Subcutaneous abdominal adipose tissue (tissue), 5 donors: ENCODE data around the gene SFMBT1.

Experiments used
- H3K27ac ChIP-seq: one replicate; pipeline ENCODE4 v1.7.0; 2013; ENCODE audit warnings: low read depth, mild to moderate bottlenecking, inconsistent platforms, low read length, moderate library complexity
- H3K27me3 ChIP-seq, 5 donors: one replicate each; pipeline ENCODE4 v1.7.0; 2013; ENCODE audit warnings: low read length in 5 of 5, inconsistent platforms in 1 of 5; ENCODE audit not compliant: control insufficient read depth in 5 of 5, insufficient read depth in 4 of 5
- H3K36me3 ChIP-seq, 5 donors: one replicate each; pipeline ENCODE4 v1.7.0; 2013; ENCODE audit warnings: low read length in 5 of 5; ENCODE audit not compliant: control insufficient read depth in 5 of 5, insufficient read depth in 5 of 5
- H3K4me1 ChIP-seq, 5 donors: one replicate each; pipeline ENCODE4 v1.7.0; 2013; ENCODE audit warnings: low read length in 5 of 5, mild to moderate bottlenecking in 3 of 5, moderate library complexity in 1 of 5; ENCODE audit not compliant: control insufficient read depth in 5 of 5, insufficient read depth in 5 of 5
- H3K4me3 ChIP-seq, 5 donors: one replicate each; pipeline ENCODE4 v1.7.0; 2013; ENCODE audit warnings: low read length in 5 of 5, low read depth in 1 of 5
- H3K9ac ChIP-seq, 5 donors: one replicate each; pipeline ENCODE4 v1.7.0; 2013; ENCODE audit warnings: low read length in 5 of 5, mild to moderate bottlenecking in 4 of 5, moderate library complexity in 3 of 5
- H3K9me3 ChIP-seq, 5 donors: one replicate each; pipeline ENCODE4 v1.7.0; 2013; ENCODE audit warnings: low read length in 5 of 5; ENCODE audit not compliant: control insufficient read depth in 5 of 5
- donor health status: healthy.
- donor health status: healthy.
- donor health status: healthy.
- donor health status: healthy.
- donor health status: healthy.

The SFMBT1 gene

DNA sequence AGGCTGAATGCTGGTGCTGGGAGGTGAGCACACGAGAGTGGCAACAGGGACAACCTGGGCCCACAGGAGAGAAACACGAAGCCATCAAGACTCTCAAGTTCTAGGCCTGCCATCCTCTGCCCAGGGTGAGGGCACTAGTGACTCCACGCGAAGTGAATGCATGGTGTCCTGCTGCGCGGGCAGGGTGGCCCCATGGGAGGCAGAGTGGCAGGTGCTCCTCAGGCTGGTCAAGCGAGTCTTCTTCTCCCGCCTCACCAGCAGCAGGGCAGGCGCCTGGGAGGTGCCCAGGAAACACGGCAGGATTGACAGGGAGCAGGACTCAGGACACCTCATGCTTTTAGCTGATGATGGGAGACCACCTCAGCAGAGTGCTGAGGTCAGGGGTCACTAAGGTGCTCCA is 175.4 kb downstream of the SFMBT1 start:
- no peaks in the 10 kb centered on the region for H3K27me3 ChIP-seq
- H3K4me1 ChIP-seq, result peaks cover 0 to 4% (median 0%) of the 10 kb centered on the region in 5 donors
- no peaks in the 10 kb centered on the region for H3K9me3 ChIP-seq
- no peak overlapping the region for H3K4me3 ChIP-seq
- H3K9ac ChIP-seq, result no peak overlapping the region
- no peak overlapping the region for H3K27ac ChIP-seq
- peaks cover 0 to 6% (median 3%) of the 10 kb centered on the region in 5 donors for H3K36me3 ChIP-seq

GRCh38 chr3:52866427-52866826 is 179.4 kb downstream of the SFMBT1 start:
- Histone ChIP-seq H3K36me3 (peaks cover 0 to 6% (median 3%) of the 10 kb centered on the region in 5 donors), H3K4me3 (no peak overlapping the region), H3K4me1 (peaks cover 0 to 4% (median 0%) of the 10 kb centered on the region in 5 donors), H3K27ac (no peak overlapping the region), H3K9ac (no peak overlapping the region), H3K9me3 (peaks cover 0 to 3% (median 0%) of the 10 kb centered on the region in 5 donors), H3K27me3 (no peaks in the 10 kb centered on the region)

DNA sequence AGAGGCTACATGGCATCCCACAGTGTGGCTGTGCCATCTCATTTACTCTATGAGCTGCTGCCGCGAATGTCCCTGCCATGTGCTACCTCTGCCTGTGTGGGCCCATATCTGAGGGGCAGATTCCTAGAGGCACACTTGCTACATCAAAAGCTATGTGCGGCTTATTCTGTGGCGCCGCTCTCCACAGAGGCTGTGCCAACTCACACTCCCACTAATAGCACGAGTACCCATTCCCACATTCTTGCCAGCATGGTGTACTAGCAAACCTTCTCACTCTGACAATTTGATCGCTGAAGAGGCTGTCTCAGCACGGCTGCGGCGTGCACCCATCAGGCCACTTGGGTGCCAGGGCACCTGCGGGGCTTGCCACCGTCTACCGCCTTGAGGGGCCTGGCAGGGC is 179.9 kb downstream of the SFMBT1 start:
- Histone ChIP-seq H3K27me3 (no peaks in the 10 kb centered on the region), H3K9ac (no peak overlapping the region), H3K9me3 (peaks cover 0 to 3% (median 0%) of the 10 kb centered on the region in 5 donors), H3K4me3 (no peak overlapping the region), H3K4me1 (peaks cover 0 to 4% (median 0%) of the 10 kb centered on the region in 5 donors), H3K36me3 (peaks cover 0 to 10% (median 5%) of the 10 kb centered on the region in 5 donors), H3K27ac (no peak overlapping the region)

- Histone ChIP-seq H3K9me3 (peaks cover 0 to 3% (median 0%) of the 10 kb centered on the region in 5 donors), H3K36me3 (peaks cover 2 to 22% (median 11%) of the 10 kb centered on the region in 5 donors), H3K4me1 (peaks cover 0 to 4% (median 0%) of the 10 kb centered on the region in 5 donors), H3K9ac (no peak overlapping the region), H3K27ac (no peak overlapping the region), H3K4me3 (no peak overlapping the region), H3K27me3 (no peaks in the 10 kb centered on the region)
Measured at GRCh38 chr3:52860424-52860768, 185.5 kb downstream of the SFMBT1 start.

DNA sequence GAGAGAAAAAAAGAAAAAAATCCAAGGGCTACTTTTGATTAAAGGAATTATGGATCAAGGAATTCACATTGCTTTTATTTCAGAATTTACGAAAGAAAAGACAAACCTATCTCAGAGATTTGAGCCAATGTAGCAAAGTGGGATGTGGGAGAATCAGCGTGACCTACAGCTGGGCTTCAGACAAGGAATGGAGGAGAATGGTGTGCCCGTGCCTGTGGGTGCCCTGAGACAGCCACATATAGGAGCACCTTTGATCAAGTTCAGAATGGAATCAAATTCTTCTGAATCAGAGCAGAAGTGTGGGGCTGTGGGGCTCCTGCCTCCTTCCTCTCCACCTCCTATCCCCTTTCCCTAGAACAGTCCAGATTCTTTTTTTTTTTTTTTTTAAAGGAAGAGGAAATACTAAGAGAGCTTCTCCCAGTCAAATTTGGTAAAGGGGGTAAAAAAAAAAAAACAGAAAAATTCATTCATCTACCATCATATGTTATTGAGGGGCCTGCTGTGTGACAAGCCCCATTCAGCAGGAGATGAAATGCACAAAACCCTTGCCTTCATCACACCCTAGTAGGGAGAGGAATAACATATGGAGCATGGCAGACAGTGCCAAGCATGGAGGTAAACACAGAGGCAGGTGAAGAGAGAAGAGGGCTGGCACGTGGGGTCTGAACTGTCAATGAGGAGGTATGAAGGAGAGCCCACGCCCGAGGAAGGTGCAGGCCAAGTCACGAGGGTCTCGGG is 186.0 kb downstream of the SFMBT1 start:
- Histone ChIP-seq H3K27ac (no peak overlapping the region), H3K36me3 (peaks cover 3 to 24% (median 12%) of the 10 kb centered on the region in 5 donors), H3K9me3 (peaks cover 0 to 3% (median 0%) of the 10 kb centered on the region in 5 donors), H3K4me3 (no peak overlapping the region), H3K4me1 (peaks cover 0 to 4% (median 0%) of the 10 kb centered on the region in 5 donors), H3K9ac (no peak overlapping the region), H3K27me3 (no peaks in the 10 kb centered on the region)

DNA sequence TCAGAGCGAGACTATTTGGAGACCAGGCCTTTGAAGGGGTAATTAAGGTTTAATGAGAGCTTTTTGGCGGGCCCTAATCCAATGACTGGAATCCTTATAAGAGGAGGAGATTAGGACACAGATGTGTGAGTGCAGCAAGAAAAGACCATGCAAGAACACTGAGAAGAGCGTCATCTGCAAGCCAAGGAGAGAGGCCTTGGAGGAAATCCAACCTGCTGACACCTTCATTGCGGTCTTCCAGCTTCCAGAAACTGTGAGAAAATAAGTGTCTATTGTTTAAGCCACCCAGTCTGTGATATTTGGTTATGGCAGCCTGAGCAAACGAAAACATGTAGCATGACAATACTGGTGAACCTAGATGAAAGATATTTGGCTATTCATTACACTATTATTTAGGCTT is 188.0 kb downstream of the SFMBT1 start:
- Histone ChIP-seq H3K36me3 (peaks cover 3 to 39% (median 19%) of the 10 kb centered on the region in 5 donors), H3K9me3 (no peaks in the 10 kb centered on the region), H3K9ac (no peak overlapping the region), H3K4me1 (peaks cover 0 to 4% (median 0%) of the 10 kb centered on the region in 5 donors), H3K4me3 (no peak overlapping the region), H3K27me3 (no peaks in the 10 kb centered on the region), H3K27ac (no peak overlapping the region)

DNA sequence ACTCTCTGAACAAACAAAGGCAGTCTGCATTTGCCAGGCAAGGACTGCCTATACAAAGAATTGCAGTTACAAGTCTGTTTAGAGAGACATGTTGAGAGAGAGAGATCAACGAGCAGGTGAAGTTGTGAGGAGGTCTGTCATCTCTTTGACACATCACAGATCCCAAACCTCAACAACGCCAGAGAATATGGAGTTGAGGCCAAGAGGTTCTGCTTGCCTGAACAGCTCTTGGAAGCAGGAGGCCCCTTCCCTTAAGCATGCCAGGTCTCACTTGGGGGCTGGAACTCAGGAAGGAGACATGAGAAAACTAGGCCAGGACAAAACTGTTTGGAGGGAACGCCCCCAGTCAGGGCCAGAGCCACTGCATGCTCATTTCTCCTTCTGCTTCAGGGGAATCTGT is 188.7 kb downstream of the SFMBT1 start:
- Histone ChIP-seq H3K9ac (no peak overlapping the region), H3K9me3 (no peaks in the 10 kb centered on the region), H3K36me3 (peaks cover 3 to 44% (median 23%) of the 10 kb centered on the region in 5 donors), H3K27me3 (no peaks in the 10 kb centered on the region), H3K27ac (no peak overlapping the region), H3K4me3 (no peak overlapping the region), H3K4me1 (peaks cover 0 to 3% (median 0%) of the 10 kb centered on the region in 5 donors)

DNA sequence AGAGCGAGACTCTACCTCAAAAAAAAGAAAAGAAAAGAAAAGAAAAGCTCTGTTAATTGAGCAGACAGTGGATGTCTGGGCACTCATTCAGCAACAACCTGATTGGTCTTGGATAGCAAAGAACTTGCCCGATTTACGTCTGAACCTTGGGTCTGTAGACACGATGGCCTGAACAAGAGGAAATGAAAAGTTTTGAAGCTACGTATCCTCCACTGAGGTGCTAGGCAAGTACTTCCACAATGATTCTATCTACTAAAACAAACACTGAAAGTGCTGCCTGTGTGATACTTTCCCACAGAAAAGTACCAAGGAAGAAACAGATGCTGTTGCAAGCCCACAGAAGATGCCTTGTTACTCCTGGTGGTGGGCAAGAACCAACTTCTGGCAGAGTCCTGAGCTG is 189.2 kb downstream of the SFMBT1 start:
- no peaks in the 10 kb centered on the region for H3K9me3 ChIP-seq
- H3K9ac ChIP-seq, result no peak overlapping the region
- H3K4me1 ChIP-seq, result no peaks in the 10 kb centered on the region
- H3K4me3 ChIP-seq, result no peak overlapping the region
- no peak overlapping the region for H3K27ac ChIP-seq
- H3K36me3 ChIP-seq, result peaks cover 3 to 48% (median 28%) of the 10 kb centered on the region in 5 donors
- no peaks in the 10 kb centered on the region for H3K27me3 ChIP-seq

DNA sequence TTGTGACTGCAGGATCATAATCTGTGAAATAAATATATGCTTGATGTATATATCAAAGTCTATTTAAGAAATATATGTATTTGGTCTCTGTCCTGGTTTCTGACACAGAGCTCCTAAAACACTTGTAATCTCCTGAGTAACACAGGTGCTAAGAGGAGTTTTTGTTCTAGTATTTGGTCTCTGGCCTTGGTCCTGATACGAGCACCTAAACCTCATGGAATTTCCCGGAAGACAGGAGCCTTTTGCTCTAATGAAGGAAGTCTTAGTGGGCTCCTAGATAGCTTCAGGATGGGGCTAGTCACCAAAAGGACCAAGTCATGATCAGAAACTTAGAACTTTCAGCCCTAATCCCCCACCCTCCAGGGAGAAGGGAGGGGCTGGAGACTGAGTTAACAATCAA is 191.9 kb downstream of the SFMBT1 start:
- no peaks in the 10 kb centered on the region for H3K9me3 ChIP-seq
- H3K4me1 ChIP-seq, result peaks cover 0 to 3% (median 0%) of the 10 kb centered on the region in 5 donors

More for the DNA sequence above, 191.9 kb downstream of the SFMBT1 start:
- no peak overlapping the region for H3K9ac ChIP-seq
- no peak overlapping the region for H3K4me3 ChIP-seq
- H3K27ac ChIP-seq, result no peak overlapping the region
- H3K36me3 ChIP-seq, result peaks cover 3 to 59% (median 43%) of the 10 kb centered on the region in 5 donors
- H3K27me3 ChIP-seq, result no peaks in the 10 kb centered on the region
